Activated T-helper 9 cell treated with anti-CD3 and anti-CD28 coated beads, Interleukin-2, amount 50 U/mL, for 16 hours (primary cell): Measurements from ENCODE around the gene DCDC2C.

Experiments used
- DNase-seq: peaks from one replicate; pipeline ENCODE4 v3.0.0-alpha.2; 2020; ENCODE audit warnings: low read depth

Gene DCDC2C

DNA sequence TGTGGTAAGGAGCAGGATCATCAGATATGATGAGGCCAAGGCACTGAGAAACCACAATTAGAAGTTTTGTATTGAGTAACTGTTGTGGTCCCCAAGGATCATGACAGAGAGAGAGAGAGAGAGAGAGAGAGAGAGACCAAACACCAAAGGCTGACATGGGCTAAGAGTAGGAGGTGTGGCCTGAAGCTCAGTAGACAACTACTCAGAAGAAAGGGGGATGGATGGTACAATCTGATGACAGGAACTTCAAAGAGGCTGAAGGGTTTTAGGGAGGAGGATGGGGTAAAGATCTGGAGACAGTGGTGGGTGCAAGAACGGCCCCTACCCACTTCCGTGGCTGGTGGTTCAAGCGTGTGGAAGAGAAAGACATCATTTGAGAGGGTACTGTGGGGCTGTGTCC, 135.0 kb downstream of the DCDC2C start:
- DNase-seq = no peak

DNA sequence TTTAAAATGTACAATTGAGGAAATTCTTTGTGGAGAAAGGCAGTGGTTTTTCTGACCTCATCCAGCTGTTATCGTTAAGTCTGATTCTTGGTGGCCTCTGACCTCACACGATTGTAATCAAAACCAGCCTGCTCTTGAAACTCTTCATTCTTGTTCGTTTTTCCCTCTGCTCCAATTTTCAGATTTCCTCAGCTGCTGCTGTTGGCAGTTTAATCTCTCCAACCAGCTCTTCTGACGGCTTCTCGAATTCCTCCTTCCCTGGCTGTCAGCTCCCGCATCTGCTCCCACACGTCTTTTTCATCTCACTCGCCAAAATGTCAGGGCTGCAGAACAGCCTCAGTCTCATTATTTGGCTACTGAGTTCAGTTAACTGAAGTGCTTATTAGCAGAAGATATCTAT, 136.1 kb downstream of the DCDC2C start:
- DNase-seq = no peak

DNA sequence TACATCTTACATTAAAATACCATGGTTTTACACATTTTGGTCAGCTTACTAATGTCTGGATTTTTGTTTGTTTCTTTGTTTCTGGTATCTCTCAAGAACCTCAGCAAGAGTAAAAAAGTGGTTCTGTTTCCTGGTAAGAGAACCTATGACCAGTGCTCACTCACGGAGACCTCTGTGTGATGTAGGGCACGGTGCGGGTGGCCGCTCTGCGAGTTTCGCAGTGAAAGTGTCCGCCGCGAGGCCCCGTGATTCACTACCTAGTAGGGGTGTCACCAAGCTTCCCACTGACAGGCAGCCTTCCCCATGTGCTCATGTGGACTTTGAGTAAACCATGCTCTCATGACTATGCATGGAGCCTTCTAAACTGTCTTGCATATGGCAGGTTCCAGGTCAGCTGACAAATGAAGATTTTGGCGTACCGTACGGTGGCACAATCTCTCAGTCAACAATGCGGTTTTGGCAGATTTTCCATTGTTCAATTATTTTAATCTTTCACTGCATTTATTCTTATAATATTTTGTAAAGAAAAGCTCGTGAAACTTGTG, 137.3 kb downstream of the DCDC2C start:
- no peak for DNase-seq

DNA sequence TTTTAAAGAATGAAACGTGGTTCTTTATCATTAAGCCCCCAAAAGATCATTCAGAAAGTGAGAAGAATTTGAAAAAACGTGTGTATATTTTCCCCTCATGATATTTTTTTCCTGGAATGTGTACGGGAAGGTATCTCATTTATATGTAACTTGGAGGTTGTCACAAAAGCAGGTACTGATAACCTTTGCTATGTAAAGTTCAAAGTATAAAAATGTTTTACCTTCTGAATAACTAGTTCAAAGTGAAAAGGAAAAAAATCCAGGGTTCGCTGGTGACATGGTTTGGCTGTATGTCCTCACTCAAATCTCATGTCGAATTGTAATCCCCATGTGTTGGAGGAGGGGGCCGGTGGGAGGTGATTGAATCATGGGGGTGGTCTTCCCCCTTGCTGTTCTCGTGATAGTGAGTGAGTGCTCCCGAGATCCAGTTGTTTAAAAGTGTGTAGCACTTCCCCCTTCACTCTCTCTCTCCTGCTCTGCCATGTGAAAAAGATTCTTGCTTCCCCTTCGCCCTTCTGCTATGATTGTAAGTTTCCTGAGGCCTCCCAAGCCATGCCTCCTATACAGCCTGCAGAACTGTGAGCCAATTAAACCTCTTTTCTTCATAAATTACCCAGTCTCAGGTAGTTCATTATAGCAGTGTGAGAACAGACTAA, 144.2 kb downstream of the DCDC2C start:
- no peak for DNase-seq

DNA sequence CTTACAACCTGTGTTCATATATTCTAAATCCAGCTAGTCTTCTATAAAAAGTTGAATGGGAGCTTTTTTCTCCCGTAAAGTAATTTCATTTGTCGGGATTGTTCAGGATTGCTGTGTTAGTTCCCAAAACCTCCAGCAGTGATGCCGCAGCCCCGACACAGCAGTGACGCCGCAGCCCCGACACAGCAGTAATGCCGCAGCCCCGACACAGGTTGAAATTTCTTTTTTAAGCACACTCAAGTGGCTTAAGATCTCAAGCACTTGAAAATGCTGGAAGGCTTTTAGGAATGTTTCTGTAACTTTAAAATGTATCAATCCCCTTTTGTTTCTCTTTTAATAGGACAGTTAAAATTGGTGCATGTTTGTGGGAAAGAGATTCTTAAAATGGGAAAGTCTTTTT, 145.4 kb downstream of the DCDC2C start:
- DNase-seq = no peak

DNA sequence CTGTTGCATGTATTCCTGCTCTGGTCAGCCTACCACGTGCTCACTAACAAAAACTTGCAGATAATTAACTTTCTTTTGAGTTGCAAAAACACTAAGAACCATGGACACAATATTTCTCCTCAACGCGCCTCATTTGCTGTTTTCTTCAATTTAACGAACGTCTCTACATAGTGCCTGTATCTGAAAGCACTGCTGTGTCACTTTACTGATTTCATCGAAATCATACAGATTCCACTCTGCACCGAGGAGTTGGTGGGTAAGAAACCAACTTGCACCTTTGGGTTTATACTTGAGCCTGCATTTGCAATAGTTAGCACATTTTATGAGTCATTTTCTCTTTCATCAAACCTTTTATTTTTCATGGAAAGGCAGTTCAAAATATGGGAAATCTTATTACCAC, 145.8 kb downstream of the DCDC2C start:
- no peak for DNase-seq

DNA sequence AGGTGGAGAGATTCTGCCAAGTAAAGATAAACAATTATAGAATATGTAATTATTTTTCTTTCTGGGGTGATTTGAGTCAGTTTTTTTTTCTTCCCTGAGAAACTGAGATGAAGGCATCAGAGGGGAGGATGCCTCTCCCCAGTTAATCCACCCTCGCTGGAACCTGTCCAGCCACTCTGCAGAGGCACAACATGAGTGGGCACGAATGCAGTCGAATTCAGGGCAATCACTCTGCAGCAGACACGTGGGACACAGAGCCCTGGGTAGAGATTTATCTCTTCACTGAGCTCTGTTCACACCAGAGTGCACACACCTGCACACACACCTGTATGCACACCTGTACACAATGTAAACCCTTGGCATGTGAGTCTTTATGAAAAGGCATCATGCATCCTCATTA, 154.2 kb downstream of the DCDC2C start:
- no peak for DNase-seq

DNA sequence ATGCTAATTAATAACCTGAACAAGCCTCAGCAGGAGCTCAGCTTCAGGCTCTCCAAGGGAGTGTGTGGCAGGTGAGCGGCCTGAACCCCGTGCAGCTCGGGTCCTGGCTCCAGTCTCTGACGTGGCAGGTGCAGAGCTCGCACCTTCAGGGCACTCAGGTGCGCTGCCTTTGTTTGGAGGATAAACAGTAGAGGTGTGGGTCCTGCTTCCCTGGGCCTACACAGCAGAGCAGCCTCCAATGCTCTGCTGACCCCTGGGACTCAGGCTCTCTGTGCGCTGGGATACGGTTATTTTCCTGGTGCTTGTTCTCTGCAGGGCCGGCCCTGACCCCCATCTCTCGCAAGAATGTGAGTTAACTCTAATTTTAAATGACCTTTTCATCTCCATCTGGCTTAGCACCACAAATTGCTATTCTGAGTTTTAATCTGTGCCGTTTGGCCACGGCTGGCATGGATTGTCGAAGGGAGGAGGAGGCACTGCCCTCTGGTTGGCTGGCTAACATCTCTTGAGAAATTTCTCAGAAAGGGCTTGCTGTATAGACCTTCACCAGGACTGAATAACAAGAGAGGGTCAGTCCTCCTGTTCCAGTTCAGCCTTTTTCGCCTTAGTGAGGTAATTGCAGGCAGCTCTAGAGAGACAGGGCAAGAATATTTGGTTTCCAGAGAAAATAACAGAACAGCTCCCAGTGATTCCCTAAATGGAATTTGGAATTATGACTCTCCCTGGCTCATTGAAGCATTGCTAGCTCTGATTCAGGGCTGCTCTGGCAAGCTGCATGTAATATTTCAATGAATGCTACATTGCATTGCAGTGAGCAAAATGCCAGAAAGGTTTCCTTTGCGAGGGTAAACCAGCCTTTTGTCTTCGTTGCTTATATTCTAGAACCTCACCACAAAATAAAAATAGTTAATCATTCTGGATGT, 161.8 kb downstream of the DCDC2C start:
- DNase-seq = no peak

DNA sequence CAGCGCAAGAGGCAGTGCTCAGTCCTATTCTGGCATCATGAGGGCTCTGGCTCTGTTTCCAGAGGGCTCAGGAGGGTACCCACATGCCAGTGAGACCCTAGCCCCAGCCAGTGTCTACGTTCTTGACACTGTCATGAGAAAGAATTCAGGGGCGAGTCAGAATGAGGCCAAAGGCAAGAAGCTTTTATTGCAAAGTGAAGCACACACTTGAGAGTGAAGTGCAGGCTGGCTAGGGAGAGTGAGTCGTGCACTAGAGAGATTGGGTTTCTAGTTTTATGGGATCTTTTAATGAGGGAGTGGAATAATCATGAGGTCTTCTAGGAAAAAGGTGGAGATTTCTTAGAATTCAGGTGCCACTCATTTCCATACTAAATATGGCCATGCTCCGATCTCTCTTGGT, 164.1 kb downstream of the DCDC2C start:
- no peak for DNase-seq

DNA sequence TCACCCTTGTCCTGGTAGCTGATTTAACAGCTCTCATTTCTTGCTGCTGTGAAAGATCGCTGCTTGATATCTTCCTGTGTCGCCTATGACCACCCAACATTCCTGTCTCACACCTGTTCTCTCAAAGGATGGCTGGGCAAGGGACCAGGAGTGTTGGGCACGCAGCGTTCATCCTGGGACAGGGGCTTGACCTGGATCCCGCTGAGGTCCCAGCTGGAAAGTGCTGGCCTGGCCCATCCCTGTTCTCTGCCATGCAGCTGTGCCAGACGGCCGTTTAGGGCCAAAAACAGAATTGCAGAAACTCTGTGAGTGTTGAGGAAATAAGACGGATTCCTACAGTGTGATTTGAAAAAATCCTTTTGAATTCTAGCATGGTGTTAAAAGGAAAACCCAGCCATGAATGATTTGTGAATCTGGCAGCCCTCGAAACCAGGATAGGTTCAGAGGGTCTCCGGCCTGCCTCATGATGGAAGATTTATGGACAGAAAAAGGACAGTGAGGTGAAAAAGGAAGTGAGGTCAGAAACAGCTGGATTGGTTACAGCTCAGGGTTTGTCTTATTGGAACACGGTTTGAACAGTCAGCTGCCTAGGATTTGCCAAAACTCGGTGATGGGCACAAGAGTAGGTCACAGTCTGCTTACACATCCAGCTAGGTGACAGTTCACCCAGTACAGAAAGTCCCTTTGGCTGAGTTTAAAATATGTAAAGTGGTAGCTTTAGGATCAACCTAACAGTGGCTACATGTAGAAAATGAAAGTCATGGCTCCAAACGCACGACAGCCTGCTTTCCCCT, 164.8 kb downstream of the DCDC2C start:
- no peak for DNase-seq

DNA sequence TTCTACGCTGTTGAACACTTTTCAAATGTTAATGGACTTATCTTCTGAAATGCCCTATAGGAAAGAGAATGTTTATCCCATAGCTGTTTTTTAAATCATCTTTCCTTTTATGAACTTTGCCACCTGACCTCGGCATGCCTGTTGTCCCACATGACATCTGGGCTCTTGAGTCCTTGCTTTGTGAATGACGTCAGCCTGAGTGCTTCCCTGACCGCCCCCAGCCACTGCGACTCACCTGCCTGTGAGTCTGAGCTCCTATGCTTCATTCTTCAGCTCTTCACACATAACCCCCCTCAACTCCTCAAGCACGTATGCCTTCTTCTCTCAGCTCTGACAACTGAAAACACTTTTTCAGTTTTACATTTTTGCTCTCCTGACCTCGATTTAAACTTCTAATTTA, 166.8 kb downstream of the DCDC2C start:
- DNase-seq = no peak

DNA sequence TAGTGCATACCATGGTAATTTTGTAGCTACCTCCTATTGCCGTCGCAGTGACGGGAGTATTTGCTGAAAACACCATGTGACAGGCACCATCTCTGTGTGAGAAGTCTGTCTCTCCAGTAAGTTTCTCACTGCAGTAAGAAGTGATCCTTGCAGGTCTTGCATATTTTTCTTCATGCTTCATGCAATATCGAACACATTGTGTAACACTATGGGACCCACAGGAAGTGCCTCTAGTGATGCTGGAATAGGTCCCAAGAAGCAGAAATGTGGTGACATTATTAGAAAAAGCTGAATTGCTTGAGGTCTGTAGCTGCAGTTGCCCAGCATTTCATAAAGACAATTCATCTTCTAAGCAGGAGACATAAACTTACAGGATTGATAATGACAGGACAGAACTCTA, 167.6 kb downstream of the DCDC2C start:
- DNase-seq = no peak

DNA sequence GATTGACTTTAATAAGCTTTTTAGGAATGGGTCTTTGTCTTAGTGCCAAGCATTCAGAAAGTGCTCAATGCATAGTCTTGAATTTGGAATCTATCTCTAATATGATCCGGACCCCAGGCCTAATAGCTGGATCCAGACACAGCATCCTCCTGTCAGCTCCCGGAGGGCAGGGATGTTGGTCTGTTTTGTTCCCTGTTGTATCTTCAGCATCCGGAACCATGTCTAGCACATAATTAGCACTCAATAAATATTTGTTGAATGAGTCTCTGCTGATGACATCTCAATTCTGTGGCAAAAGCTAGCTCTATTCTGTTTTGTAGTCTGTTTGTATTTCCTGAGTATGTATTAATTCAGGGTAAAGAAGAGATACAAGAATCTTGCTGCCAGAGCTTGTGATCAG, 169.1 kb downstream of the DCDC2C start:
- no peak for DNase-seq

DNA sequence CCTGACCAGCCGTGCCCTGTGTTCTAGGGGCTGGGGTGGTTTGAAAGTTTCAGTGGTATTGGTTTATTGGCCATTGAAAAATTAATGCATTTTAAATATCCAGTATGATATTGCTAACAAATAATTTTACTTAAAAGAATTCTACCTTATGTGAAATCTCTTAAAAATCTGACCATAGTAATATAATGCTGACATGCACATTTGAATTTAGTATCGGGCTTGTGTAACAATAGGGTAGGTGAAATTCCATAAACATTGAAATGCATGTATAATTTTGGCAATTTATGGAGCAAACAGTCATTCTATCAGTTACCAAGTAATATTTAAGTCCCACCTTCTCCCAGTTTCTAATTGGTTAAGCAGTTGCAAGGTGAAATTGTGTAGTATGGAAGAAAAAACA, 170.5 kb downstream of the DCDC2C start:
- no peak for DNase-seq

DNA sequence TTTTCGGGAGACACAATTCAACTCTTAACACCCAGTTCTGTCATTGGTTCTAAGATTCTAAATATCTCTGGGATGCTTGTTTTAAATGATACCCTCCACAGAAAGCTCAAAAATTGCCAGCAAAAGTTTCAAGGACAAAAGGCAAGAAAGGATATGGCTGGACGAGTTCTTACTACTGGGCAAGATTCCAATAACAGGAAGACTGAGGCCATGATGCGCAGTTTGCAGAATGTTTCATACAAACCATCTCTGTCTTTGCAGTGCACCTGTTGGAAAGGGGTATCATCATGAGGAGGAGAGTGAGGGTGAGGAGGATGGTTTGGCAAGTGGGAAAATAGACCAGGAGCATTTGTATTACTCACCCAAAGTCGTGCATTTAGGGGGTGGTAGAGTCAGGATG, 172.8 kb downstream of the DCDC2C start:
- no peak for DNase-seq

DNA sequence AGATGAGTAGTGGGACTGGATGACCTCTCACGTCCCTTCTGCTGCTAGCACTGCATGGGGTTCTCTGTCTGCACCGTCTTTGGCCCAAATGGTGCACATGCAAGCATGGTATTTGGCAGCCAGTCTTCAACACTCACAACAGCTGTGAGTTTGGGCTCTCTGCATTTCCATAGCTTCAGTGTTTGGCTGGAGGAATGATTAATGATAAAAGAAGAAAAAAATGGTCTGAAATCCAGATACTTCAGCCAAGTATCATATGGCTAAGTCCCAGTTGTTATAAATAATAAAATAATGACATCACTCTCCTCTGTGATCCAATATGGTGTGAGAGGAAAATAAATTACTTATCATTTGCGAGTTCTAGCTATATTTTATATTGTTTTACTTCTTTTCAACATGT, 173.3 kb downstream of the DCDC2C start:
- DNase-seq = no peak

DNA sequence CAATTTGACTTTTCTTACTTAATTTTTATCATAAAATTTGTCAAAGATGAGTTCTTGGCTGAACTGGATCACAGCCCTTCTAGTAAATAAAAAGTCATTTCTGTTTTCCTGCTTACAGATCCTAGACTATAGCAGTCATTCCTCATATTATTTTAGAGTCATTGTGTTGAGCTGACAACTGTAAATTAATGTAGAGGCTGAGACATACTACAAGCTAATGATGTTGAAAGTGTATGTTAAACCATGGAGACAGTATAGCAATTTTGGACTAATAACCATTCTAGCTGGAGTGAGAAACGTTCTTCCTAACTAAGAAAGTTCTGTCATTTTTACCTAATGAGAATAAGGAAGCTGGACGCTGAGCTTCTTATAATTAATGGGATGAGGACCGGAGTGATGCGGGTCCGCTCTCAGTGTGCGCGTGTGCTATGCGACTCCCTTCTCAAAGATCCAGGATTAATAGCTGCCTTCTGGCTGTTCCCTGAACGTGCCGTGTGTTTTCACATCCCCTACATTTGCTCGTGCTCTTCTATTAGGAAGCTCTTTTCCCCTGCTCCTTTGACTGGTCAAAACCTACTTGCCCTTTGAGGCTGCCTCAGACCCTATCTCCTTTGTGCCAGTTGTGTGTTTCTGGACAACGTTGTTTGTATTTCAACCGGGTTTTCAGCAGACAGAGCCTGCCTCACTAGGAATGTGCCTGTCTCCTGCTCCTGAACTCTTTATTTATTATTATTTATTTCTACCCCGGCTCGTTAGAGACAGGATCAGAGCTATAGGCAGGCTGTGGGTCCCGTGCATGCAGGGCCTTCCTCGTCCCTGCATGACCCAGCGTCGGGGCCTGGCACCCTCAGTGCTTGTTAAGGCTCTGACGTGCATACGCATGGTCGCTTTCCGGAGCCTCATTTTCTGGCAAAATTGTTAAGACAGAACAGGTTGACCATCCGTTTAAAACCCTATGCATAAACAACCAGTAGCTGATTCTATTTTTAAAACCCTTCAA, 182.6 kb downstream of the DCDC2C start:
- no peak for DNase-seq

DNA sequence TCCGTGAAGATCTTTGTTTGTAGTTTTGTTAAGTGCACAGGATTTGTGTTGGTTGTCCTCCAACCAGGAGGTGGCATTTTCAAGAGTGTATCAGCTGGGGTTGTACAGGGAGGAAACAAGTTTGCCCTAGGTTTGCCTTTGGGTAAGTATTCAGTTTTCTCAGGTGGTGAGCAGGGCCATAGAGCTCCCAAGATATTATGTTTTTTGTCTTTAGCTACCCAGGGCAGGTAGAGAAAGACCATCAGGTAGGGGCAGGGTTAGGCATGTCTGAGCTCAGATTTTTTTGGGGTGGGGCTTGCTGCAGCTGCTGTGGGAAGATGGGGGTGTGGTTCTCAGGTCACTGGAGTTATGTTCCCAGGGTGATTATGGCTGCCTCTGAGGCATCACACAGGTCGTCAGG, 191.6 kb downstream of the DCDC2C start:
- no peak for DNase-seq
